ENCODE data around the gene OARD1.

GRCh38 chr6:41093729-41094128 lies 21.6 kb upstream of the OARD1 start:
- TF ChIP-seq, protein P1, sequence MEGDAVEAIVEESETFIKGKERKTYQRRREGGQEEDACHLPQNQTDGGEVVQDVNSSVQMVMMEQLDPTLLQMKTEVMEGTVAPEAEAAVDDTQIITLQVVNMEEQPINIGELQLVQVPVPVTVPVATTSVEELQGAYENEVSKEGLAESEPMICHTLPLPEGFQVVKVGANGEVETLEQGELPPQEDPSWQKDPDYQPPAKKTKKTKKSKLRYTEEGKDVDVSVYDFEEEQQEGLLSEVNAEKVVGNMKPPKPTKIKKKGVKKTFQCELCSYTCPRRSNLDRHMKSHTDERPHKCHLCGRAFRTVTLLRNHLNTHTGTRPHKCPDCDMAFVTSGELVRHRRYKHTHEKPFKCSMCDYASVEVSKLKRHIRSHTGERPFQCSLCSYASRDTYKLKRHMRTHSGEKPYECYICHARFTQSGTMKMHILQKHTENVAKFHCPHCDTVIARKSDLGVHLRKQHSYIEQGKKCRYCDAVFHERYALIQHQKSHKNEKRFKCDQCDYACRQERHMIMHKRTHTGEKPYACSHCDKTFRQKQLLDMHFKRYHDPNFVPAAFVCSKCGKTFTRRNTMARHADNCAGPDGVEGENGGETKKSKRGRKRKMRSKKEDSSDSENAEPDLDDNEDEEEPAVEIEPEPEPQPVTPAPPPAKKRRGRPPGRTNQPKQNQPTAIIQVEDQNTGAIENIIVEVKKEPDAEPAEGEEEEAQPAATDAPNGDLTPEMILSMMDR (IDR thresholded peaks at IDR 0.05): no peak
- TF ChIP-seq POLR2A (IDR thresholded peaks at IDR 0.05) (no peak), POLR2AphosphoS5 (IDR thresholded peaks at IDR 0.05) (no peak)
